Activated CD8-positive, alpha-beta T cell treated with anti-CD3 and anti-CD28 coated beads for 36 hours (primary cell): ENCODE measurements around the gene RASGEF1C. TPM values are rescaled to one million over a fixed set of nuclear protein-coding genes. Genes with fewer than 3 reads are reported as not detected.

Source experiments
- ATAC-seq: fragments of 200-7000 bp; cut with Tn5 transposase; one replicate; pipeline ENCODE4 v1.10.0; 2021; ENCODE audit warnings: mild to moderate bottlenecking, moderate library complexity
- CTCF ChIA-PET: fragments of 350-600 bp; sonication (Branson Sonifier 250); formaldehyde crosslinking; loops from one replicate; lab custom pipeline; 2021; ENCODE audit warnings: antibody characterized with exemption; lab: Charles Lee
- POLR2A ChIA-PET: fragments of 350-600 bp; sonication (Branson Sonifier 250); formaldehyde crosslinking; loops from one replicate; lab custom pipeline; 2021; ENCODE audit warnings: antibody characterized with exemption; lab: Charles Lee
- DNase-seq: peaks from one replicate; pipeline ENCODE4 v3.0.0-alpha.2; 2020
- H3K27ac Mint-ChIP-seq: one replicate; pipeline ENCODE4 v1.8.0; 2021; ENCODE audit warnings: mild to moderate bottlenecking, mixed read lengths
- H3K27me3 Mint-ChIP-seq: one replicate; pipeline ENCODE4 v1.8.0; 2021; ENCODE audit warnings: mixed read lengths
- H3K36me3 Mint-ChIP-seq: one replicate; pipeline ENCODE4 v1.8.0; 2021; ENCODE audit warnings: low read depth, mixed read lengths
- H3K4me1 Mint-ChIP-seq: one replicate; pipeline ENCODE4 v1.8.0; 2021; ENCODE audit warnings: low read depth, mixed read lengths
- H3K4me3 Mint-ChIP-seq: one replicate; pipeline ENCODE4 v1.8.0; 2021; ENCODE audit warnings: mild to moderate bottlenecking, moderate library complexity, mixed read lengths
- H3K9me3 Mint-ChIP-seq: one replicate; pipeline ENCODE4 v1.8.0; 2021; ENCODE audit warnings: mixed read lengths
- CTCF ChIP-seq: fragments of 200-600 bp; IDR thresholded peaks from one replicate; pipeline ENCODE4 v1.8.0; 2022; ENCODE audit warnings: antibody characterized with exemption, mild to moderate bottlenecking
- intact Hi-C: fragments of 100-400 bp; cut with micrococcal nuclease; formaldehyde crosslinking; loops from one replicate; pipeline ENCODE4 v1.10.0; 2022
- total RNA-seq, 2 experiments: library from RNA; stranded (reverse); gene quantifications; one replicate each; pipeline ENCODE4 v1.2.3, GENCODE V29; 2021

Gene RASGEF1C
- total RNA-seq, 2 experiments from 2014 or later = not detected

GRCh38 chr5:180173198-180173544, 35.8 kb downstream of the RASGEF1C start:
- Mint-ChIP-seq H3K27me3 (peaks cover 2% of the 10 kb centered on the region), H3K9me3 (no peaks in the 10 kb centered on the region), H3K27ac (no peak overlapping the region), H3K36me3 (no peaks in the 10 kb centered on the region), H3K4me1 (no peaks in the 10 kb centered on the region), H3K4me3 (no peak overlapping the region)
- DNase-seq = no peak
- ATAC-seq = no peak
- CTCF ChIA-PET = no interaction called here
- no peak for TF ChIP-seq CTCF
- intact Hi-C loops = no loop called here
- POLR2A ChIA-PET = no interaction called here

- H3K9me3 Mint-ChIP-seq = no peaks in the 10 kb centered on the region
- H3K36me3 Mint-ChIP-seq = no peaks in the 10 kb centered on the region
- no peak overlapping the region for H3K4me3 Mint-ChIP-seq
- no peak overlapping the region for H3K27ac Mint-ChIP-seq
- TF ChIP-seq CTCF = no peak
- ChIA-PET CTCF (no interaction called here), POLR2A (no interaction called here)
- no peak for DNase-seq
- no peaks in the 10 kb centered on the region for H3K4me1 Mint-ChIP-seq
- H3K27me3 Mint-ChIP-seq = peaks cover 2% of the 10 kb centered on the region
- no peak for ATAC-seq
- intact Hi-C loops = no loop called here
These were observed 36.4 kb downstream of the RASGEF1C start for GRCh38 chr5:180172447-180173197.

GRCh38 chr5:180171568-180172094, 37.4 kb downstream of the RASGEF1C start:
- TF ChIP-seq CTCF = no peak
- DNase-seq = no peak
- Mint-ChIP-seq H3K36me3 (no peaks in the 10 kb centered on the region), H3K27ac (no peak overlapping the region), H3K9me3 (no peaks in the 10 kb centered on the region), H3K4me1 (no peaks in the 10 kb centered on the region), H3K4me3 (no peak overlapping the region), H3K27me3 (peaks cover 4% of the 10 kb centered on the region)
- ChIA-PET CTCF (no interaction called here), POLR2A (no interaction called here)
- intact Hi-C loops = no loop called here
- ATAC-seq = no peak

- Mint-ChIP-seq H3K4me1 (no peaks in the 10 kb centered on the region), H3K27me3 (peaks cover 4% of the 10 kb centered on the region), H3K9me3 (no peaks in the 10 kb centered on the region), H3K36me3 (no peaks in the 10 kb centered on the region), H3K27ac (no peak overlapping the region), H3K4me3 (no peak overlapping the region)
- TF ChIP-seq CTCF = no peak
- CTCF ChIA-PET = no interaction called here
- POLR2A ChIA-PET = no interaction called here
- no peak for ATAC-seq
- intact Hi-C loops = no loop called here
- DNase-seq = no peak
These were observed 38.0 kb downstream of the RASGEF1C start for GRCh38 chr5:180170810-180171567.
